ENCODE measurements around the gene CDON. TPM values are rescaled to one million over a fixed set of nuclear protein-coding genes. Genes with fewer than 3 reads are reported as not detected.

The CDON gene
- total and polyA plus RNA-seq, 2 donors (not counting 1 experiment from before 2014, with no cell fraction given) = 0.01 TPM; not detected in 1

- H3K27ac ChIP-seq (ENCODE audit: low read length in 2 of 2) = no peak overlapping the region
- H4K20me1 ChIP-seq (ENCODE audit: control insufficient read depth, insufficient read depth, low read length, poor library complexity, severe bottlenecking) = no peaks in the 10 kb centered on the region
- intact Hi-C loops (cut with micrococcal nuclease) = no loop called here
- Mint-ChIP-seq H3K27me3 (peaks cover 27% of the 10 kb centered on the region), H3K4me3 (no peak overlapping the region), H3K9me3 (ENCODE audit: insufficient read depth) (no peaks in the 10 kb centered on the region), H3K27ac (no peak overlapping the region), H3K4me1 (no peaks in the 10 kb centered on the region)
- no peak overlapping the region for H3K4me3 ChIP-seq (ENCODE audit: control extremely low read depth in 1 of 5, extremely low read depth in 1 of 5, insufficient read depth in 1 of 5, low read depth in 2 of 5, low read length in 4 of 5)
- no peak overlapping the region for H3K9ac ChIP-seq (ENCODE audit: low read length)
- no peaks in the 10 kb centered on the region for H3K79me2 ChIP-seq (ENCODE audit: control insufficient read depth, insufficient read depth, low read length)
- ChIA-PET POLR2A (no interaction called here), CTCF (no interaction called here)
- no peak overlapping the region for H2AFZ ChIP-seq (ENCODE audit: insufficient read depth, low read depth, low read length, poor library complexity, severe bottlenecking)
- WGBS (ENCODE audit: insufficient coverage) = 73% methylated on average over 4 of the region's 6 CpGs
- no peak for DNase-seq
- no peaks in the 10 kb centered on the region for H3K36me3 ChIP-seq (replicated peaks in 1 of 2; ENCODE audit: control extremely low read depth in 1 of 2, control insufficient read depth in 1 of 2, extremely low read depth in 1 of 2, insufficient read depth in 2 of 2, low read length in 1 of 2)
- H3K4me1 ChIP-seq (ENCODE audit: control insufficient read depth in 2 of 2, insufficient read depth in 2 of 2, low read length in 2 of 2) = no peaks in the 10 kb centered on the region
- peaks cover 0 to 3% (median 0%) of the 10 kb centered on the region in 3 donors for H3K9me3 ChIP-seq (ENCODE audit: control extremely low read depth in 1 of 3, control insufficient read depth in 2 of 3, insufficient read depth in 1 of 3, low read length in 2 of 3)
- no peak overlapping the region for H3K4me2 ChIP-seq (replicated peaks; ENCODE audit: low read depth, low read length, poor library complexity, severe bottlenecking)
- no peak for ATAC-seq (ENCODE audit: low read depth)
- no peaks in the 10 kb centered on the region for H3K27me3 ChIP-seq (replicated peaks in 1 of 4; ENCODE audit: control extremely low read depth in 1 of 4, control insufficient read depth in 3 of 4, insufficient read depth in 4 of 4, low read length in 3 of 4)
- TF ChIP-seq EZH2 (IDR thresholded peaks at IDR 0.05; ENCODE audit: borderline replicate concordance, insufficient read depth, low read depth, low read length, poor library complexity, severe bottlenecking) (no peak), CTCF (IDR thresholded peaks at IDR 0.05) (no peak)
Measured at GRCh38 chr11:126079621-126080124, 17.0 kb upstream of the CDON start.

- no peak overlapping the region for H3K27ac Mint-ChIP-seq
- no peaks in the 10 kb centered on the region for H3K27me3 ChIP-seq (replicated peaks in 1 of 4; ENCODE audit: control extremely low read depth in 1 of 4, control insufficient read depth in 3 of 4, insufficient read depth in 4 of 4, low read length in 3 of 4)
- no peaks in the 10 kb centered on the region for H4K20me1 ChIP-seq (ENCODE audit: control insufficient read depth, insufficient read depth, low read length, poor library complexity, severe bottlenecking)
- no peak overlapping the region for H3K4me3 Mint-ChIP-seq
- no peaks in the 10 kb centered on the region for H3K4me1 ChIP-seq (ENCODE audit: control insufficient read depth in 2 of 2, insufficient read depth in 2 of 2, low read length in 2 of 2)
- no peak for DNase-seq
- no peaks in the 10 kb centered on the region for H3K9me3 ChIP-seq (ENCODE audit: control extremely low read depth in 1 of 3, control insufficient read depth in 2 of 3, insufficient read depth in 1 of 3, low read length in 2 of 3)
- no peak overlapping the region for H3K9ac ChIP-seq (ENCODE audit: low read length)
- intact Hi-C loops (cut with micrococcal nuclease) = no loop called here
- no CpG with 5 or more reads among the region's 1 CpG for WGBS (ENCODE audit: insufficient coverage)
- no peaks in the 10 kb centered on the region for H3K36me3 ChIP-seq (replicated peaks in 1 of 2; ENCODE audit: control extremely low read depth in 1 of 2, control insufficient read depth in 1 of 2, extremely low read depth in 1 of 2, insufficient read depth in 2 of 2, low read length in 1 of 2)
- ChIA-PET POLR2A (no interaction called here), CTCF (interaction anchor here (1.4 kb wide), 1 partner anchor 13 kb away, joined by 3 read pairs; no protein-coding TSS in a partner anchor)
- TF ChIP-seq CTCF (IDR thresholded peaks at IDR 0.05) = no peak
- no peak for TF ChIP-seq EZH2 (IDR thresholded peaks at IDR 0.05; ENCODE audit: borderline replicate concordance, insufficient read depth, low read depth, low read length, poor library complexity, severe bottlenecking)
- H3K27me3 Mint-ChIP-seq = peaks cover 20% of the 10 kb centered on the region
- no peaks in the 10 kb centered on the region for H3K9me3 Mint-ChIP-seq (ENCODE audit: insufficient read depth)
- H3K4me3 ChIP-seq (ENCODE audit: control extremely low read depth in 1 of 5, extremely low read depth in 1 of 5, insufficient read depth in 1 of 5, low read depth in 2 of 5, low read length in 4 of 5) = no peak overlapping the region
- no peaks in the 10 kb centered on the region for H3K4me1 Mint-ChIP-seq
- H3K27ac ChIP-seq (ENCODE audit: low read length in 2 of 2) = no peak overlapping the region
- no peak overlapping the region for H2AFZ ChIP-seq (ENCODE audit: insufficient read depth, low read depth, low read length, poor library complexity, severe bottlenecking)
- ATAC-seq (ENCODE audit: low read depth) = no peak
- no peak overlapping the region for H3K4me2 ChIP-seq (replicated peaks; ENCODE audit: low read depth, low read length, poor library complexity, severe bottlenecking)
- no peaks in the 10 kb centered on the region for H3K79me2 ChIP-seq (ENCODE audit: control insufficient read depth, insufficient read depth, low read length)
Measured at GRCh38 chr11:126076641-126077040, 14.0 kb upstream of the CDON start.
